Activated T-cell treated with anti-CD3 and anti-CD28 coated beads for 24 hours (primary cell): ENCODE measurements around the gene RAD54L.
"Not testable (repeated sequence)": the region's sequence is repeated elsewhere in the genome, so short reads cannot be mapped to it uniquely, and the experiment has no call there.

ENCODE experiments used
- DNase-seq: peaks from one replicate; pipeline ENCODE4 v3.0.0-alpha.2; 2020; ENCODE audit warnings: low read depth

RAD54L gene

GRCh38 chr1:46247436-46248121, at the start of gene RAD54L:
RAD54L (plus strand) TSS chr1:46247763; CDS start chr1:46248406, 643 bp downstream.
- DNase-seq, result peak; percentile 95

- peak; percentile 73 for DNase-seq
These were observed 49.4 kb upstream of the RAD54L start, which contains the start of gene POMGNT1 for GRCh38 chr1:46197964-46198811. POMGNT1 (minus strand) TSS chr1:46198434; CDS start chr1:46197821, 613 bp downstream.

- DNase-seq, result no peak
These were observed 48.3 kb upstream of the RAD54L start for GRCh38 chr1:46199233-46199749.

GRCh38 chr1:46203738-46204405, 43.7 kb upstream of the RAD54L start:
- DNase-seq, result no peak

- DNase-seq, result no peak
These were observed 43.2 kb upstream of the RAD54L start for GRCh38 chr1:46204406-46204742.

- DNase-seq, result no peak
These were observed 42.4 kb upstream of the RAD54L start for GRCh38 chr1:46205141-46205540.

GRCh38 chr1:46205791-46206190, 41.8 kb upstream of the RAD54L start:
- no peak for DNase-seq

- no peak for DNase-seq
These were observed 41.2 kb upstream of the RAD54L start for GRCh38 chr1:46206399-46206798.

GRCh38 chr1:46210561-46210960, 37.0 kb upstream of the RAD54L start:
- DNase-seq, result no peak

GRCh38 chr1:46211051-46211450, 36.5 kb upstream of the RAD54L start:
- no peak for DNase-seq

- DNase-seq, result no peak
These were observed 32.1 kb upstream of the RAD54L start for GRCh38 chr1:46215504-46215903.

GRCh38 chr1:46218443-46218842, 29.1 kb upstream of the RAD54L start:
- no peak for DNase-seq

GRCh38 chr1:46219551-46220520, 27.7 kb upstream of the RAD54L start:
- no peak for DNase-seq

- no peak for DNase-seq
These were observed 26.8 kb upstream of the RAD54L start for GRCh38 chr1:46220808-46221207.

- DNase-seq, result no peak
These were observed 25.8 kb upstream of the RAD54L start for GRCh38 chr1:46221749-46222148.

- not testable (repeated sequence) for DNase-seq
These were observed 24.5 kb upstream of the RAD54L start for GRCh38 chr1:46223055-46223454.

GRCh38 chr1:46223472-46223943, 24.1 kb upstream of the RAD54L start:
- peak; percentile 50 for DNase-seq

- no peak for DNase-seq
These were observed 22.6 kb upstream of the RAD54L start for GRCh38 chr1:46224966-46225365.

GRCh38 chr1:46231231-46231630, 16.3 kb upstream of the RAD54L start:
- not testable (repeated sequence) for DNase-seq

- no peak for DNase-seq
These were observed 10.7 kb upstream of the RAD54L start for GRCh38 chr1:46236882-46237281.

GRCh38 chr1:46238865-46239264, 8.7 kb upstream of the RAD54L start:
- DNase-seq, result not testable (repeated sequence)
